Nephron progenitor cell (in vitro differentiated cells): ENCODE data around the gene ALX3.

Source experiments
- DNase-seq: peaks from one replicate; pipeline ENCODE4 v3.0.0; 2021
- H3K27ac Mint-ChIP-seq: 2 replicates; pipeline ENCODE4 v1.8.0; 2021; ENCODE audit warnings: mild to moderate bottlenecking, moderate library complexity, mixed read lengths
- H3K27me3 Mint-ChIP-seq: 2 replicates; pipeline ENCODE4 v1.8.0; 2021; ENCODE audit warnings: mild to moderate bottlenecking, low read depth, mixed read lengths; ENCODE audit not compliant: poor library complexity
- H3K36me3 Mint-ChIP-seq: 2 replicates; pipeline ENCODE4 v1.8.0; 2021; ENCODE audit warnings: low read depth, mixed read lengths
- H3K4me1 Mint-ChIP-seq: 2 replicates; pipeline ENCODE4 v1.8.0; 2021; ENCODE audit warnings: mixed read lengths
- H3K4me3 Mint-ChIP-seq: 2 replicates; pipeline ENCODE4 v1.8.0; 2021; ENCODE audit warnings: mild to moderate bottlenecking, moderate library complexity, mixed read lengths
- H3K9me3 Mint-ChIP-seq: 2 replicates; pipeline ENCODE4 v1.8.0; 2021; ENCODE audit warnings: mild to moderate bottlenecking, moderate library complexity, mixed read lengths
- TF ChIP-seq, protein P1 (sequence below): fragments of 200-600 bp; sonication (generic); IDR thresholded peaks from 2 replicates; pipeline ENCODE4 v1.5.0; 2021; ENCODE audit warnings: antibody characterized with exemption

ALX3 gene

DNA sequence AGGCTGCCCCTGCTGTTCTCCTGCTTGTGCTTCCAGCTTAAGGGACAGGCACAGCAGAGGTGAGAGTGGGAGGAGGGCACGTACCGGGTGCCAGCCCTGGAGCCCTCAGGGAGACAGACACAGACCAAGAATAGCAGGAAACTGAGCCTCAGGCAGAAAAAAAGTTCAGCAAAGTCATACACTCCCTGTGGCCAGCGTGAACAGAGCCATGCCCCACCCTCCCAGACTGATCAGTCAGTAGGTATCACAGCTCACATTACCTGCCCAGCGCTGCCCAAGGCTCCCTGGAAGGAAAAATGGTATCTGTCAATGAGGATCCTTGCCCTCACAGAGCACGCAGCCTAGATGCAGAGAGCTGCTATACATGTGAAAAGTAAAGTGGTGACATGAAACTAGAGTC lies 43.1 kb upstream of the ALX3 start:
- TF ChIP-seq, protein P1, sequence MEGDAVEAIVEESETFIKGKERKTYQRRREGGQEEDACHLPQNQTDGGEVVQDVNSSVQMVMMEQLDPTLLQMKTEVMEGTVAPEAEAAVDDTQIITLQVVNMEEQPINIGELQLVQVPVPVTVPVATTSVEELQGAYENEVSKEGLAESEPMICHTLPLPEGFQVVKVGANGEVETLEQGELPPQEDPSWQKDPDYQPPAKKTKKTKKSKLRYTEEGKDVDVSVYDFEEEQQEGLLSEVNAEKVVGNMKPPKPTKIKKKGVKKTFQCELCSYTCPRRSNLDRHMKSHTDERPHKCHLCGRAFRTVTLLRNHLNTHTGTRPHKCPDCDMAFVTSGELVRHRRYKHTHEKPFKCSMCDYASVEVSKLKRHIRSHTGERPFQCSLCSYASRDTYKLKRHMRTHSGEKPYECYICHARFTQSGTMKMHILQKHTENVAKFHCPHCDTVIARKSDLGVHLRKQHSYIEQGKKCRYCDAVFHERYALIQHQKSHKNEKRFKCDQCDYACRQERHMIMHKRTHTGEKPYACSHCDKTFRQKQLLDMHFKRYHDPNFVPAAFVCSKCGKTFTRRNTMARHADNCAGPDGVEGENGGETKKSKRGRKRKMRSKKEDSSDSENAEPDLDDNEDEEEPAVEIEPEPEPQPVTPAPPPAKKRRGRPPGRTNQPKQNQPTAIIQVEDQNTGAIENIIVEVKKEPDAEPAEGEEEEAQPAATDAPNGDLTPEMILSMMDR: no peak
- Mint-ChIP-seq H3K4me1 (peaks cover 9% of the 10 kb centered on the region), H3K9me3 (no peaks in the 10 kb centered on the region), H3K36me3 (no peaks in the 10 kb centered on the region), H3K4me3 (no peak overlapping the region), H3K27me3 (peaks cover 99% of the 10 kb centered on the region), H3K27ac (no peak overlapping the region)
- DNase-seq: no peak

DNA sequence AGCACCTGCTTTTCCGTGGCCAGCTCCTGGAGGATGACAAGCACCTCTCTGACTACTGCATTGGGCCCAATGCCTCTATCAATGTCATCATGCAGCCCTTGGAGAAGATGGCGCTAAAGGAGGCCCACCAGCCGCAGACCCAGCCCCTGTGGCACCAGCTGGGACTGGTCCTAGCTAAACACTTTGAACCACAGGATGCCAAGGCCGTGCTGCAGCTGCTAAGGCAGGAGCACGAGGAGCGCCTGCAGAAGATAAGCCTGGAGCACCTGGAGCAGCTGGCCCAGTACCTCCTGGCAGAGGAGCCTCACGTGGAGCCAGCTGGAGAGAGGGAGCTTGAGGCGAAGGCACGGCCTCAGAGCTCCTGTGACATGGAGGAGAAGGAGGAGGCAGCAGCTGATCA lies 42.2 kb upstream of the ALX3 start:
- Mint-ChIP-seq H3K4me1 (peaks cover 18% of the 10 kb centered on the region), H3K36me3 (no peaks in the 10 kb centered on the region), H3K27me3 (peaks cover 99% of the 10 kb centered on the region), H3K9me3 (no peaks in the 10 kb centered on the region), H3K27ac (no peak overlapping the region), H3K4me3 (no peak overlapping the region)
- TF ChIP-seq, protein P1: no peak
- no peak for DNase-seq

DNA sequence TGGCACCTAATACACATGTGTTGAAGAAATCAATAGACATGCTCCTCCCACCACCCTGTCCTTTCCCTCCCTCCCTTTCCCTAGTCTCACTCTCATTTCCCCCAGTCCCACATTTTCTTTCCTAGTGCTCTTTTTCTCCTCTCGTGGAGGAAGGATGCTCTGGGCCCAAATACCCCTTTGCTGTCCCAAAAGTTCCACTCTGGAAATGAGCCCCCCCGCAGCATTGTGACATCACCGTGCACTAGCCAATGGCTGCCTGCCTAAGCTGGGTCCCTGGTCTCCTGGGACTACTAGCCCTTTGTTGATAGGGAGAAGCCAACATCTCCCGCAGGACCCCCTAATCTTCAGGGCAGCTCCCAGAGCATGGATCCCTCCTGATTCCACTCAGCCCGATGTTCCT lies 41.7 kb upstream of the ALX3 start, which contains the start of gene UBL4B:
UBL4B (plus strand) TSS at position 301 of the 400 bp plus-strand sequence; CDS start at position 393, 92 bp downstream.
- TF ChIP-seq, protein P1: no peak
- no peaks in the 10 kb centered on the region for H3K9me3 Mint-ChIP-seq
- DNase-seq: no peak
- H3K27me3 Mint-ChIP-seq: peaks cover 99% of the 10 kb centered on the region
- peaks cover 23% of the 10 kb centered on the region for H3K4me1 Mint-ChIP-seq
- H3K27ac Mint-ChIP-seq: no peak within 1 kb of the TSS
- no peak within 1 kb of the TSS for H3K4me3 Mint-ChIP-seq
- H3K36me3 Mint-ChIP-seq: no peaks in the 10 kb centered on the region

DNA sequence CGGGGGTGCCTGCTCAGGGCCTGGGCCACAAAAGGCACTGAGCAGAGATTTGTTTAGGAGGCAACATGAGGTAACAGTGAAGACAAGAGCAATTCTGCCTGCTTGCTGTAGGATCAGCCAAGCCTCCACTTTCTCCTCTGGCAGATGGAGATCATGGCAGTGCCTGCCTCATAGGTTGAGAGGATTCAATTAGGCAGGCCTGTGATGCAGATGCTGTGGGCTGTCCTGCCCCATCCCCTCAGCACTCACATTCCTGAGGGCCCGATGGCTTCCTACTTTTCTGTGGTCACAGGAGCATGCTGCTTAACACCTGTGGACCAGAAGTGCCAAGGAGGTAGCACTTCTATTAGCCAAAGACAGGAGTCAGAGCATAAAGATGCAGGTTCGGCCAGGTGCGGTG lies 40.6 kb upstream of the ALX3 start:
- H3K36me3 Mint-ChIP-seq: no peaks in the 10 kb centered on the region
- no peaks in the 10 kb centered on the region for H3K9me3 Mint-ChIP-seq
- no peak overlapping the region for H3K27ac Mint-ChIP-seq
- DNase-seq: no peak
- peaks cover 94% of the 10 kb centered on the region for H3K27me3 Mint-ChIP-seq
- no peak overlapping the region for H3K4me3 Mint-ChIP-seq
- TF ChIP-seq, protein P1: no peak
- peaks cover 22% of the 10 kb centered on the region for H3K4me1 Mint-ChIP-seq

DNA sequence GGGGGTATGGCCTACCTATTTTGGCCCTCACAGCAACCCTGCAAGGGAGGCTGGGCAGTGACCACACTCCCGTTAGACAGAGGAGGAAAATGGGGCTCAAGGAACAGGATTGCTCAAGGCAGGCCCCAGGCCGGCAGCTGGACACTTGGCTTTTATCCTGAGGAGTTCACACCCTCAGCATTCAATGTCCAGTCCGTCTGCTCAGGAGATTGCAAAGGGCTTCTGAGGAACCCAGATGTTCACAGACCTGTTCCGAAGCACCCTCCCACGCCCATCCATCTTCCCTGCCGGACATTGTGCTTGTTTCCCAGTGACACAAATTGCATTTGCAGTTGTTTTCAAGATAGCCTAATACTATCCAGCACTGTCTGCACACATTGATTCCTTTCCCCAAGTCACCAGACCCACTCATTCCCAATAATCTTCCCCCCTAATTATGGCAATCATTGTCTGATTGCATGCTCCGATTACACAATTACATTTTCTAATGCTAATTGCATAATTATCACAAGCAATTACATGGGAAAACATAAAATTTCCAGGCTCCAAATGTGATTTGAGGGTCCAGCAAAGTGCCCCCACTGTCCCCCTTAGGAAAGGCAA lies 37.5 kb upstream of the ALX3 start:
- TF ChIP-seq, protein P1: no peak
- DNase-seq: no peak
- Mint-ChIP-seq H3K27me3 (peaks cover 84% of the 10 kb centered on the region), H3K4me3 (no peak overlapping the region), H3K4me1 (peaks cover 33% of the 10 kb centered on the region), H3K9me3 (no peaks in the 10 kb centered on the region), H3K27ac (no peak overlapping the region), H3K36me3 (no peaks in the 10 kb centered on the region)
